Stomach smooth muscle (tissue), 2 donors: ENCODE results near the gene TRIM46.

Experiments used
- H3K27ac ChIP-seq: one replicate; pipeline ENCODE4 v1.7.0; 2013; ENCODE audit warnings: mild to moderate bottlenecking, low read length, inconsistent platforms
- H3K27me3 ChIP-seq, 2 donors: one replicate each; pipeline ENCODE4 v1.7.0; 2013; ENCODE audit warnings: low read length in 2 of 2; ENCODE audit not compliant: insufficient read depth in 2 of 2, control insufficient read depth in 1 of 2
- H3K36me3 ChIP-seq, 2 donors: one replicate each; pipeline ENCODE4 v1.7.0; 2013; ENCODE audit warnings: low read length in 2 of 2; ENCODE audit not compliant: control insufficient read depth in 2 of 2, insufficient read depth in 2 of 2
- H3K4me1 ChIP-seq: one replicate; pipeline ENCODE4 v1.7.0; 2013; ENCODE audit warnings: low read length; ENCODE audit not compliant: control insufficient read depth, insufficient read depth
- H3K4me3 ChIP-seq, 2 donors: one replicate each; pipeline ENCODE4 v1.7.0; 2013; ENCODE audit warnings: low read length in 2 of 2
- H3K9ac ChIP-seq, 2 donors: one replicate each; pipeline ENCODE4 v1.7.0; 2013; ENCODE audit warnings: low read length in 2 of 2, mild to moderate bottlenecking in 1 of 2
- H3K9me3 ChIP-seq, 2 donors: one replicate each; pipeline ENCODE4 v1.7.0; 2013; ENCODE audit warnings: low read length in 2 of 2; ENCODE audit not compliant: control insufficient read depth in 2 of 2
- donor health status: healthy.
- donor health status: Pancreatic carcinoma.

Gene TRIM46

GRCh38 chr1:155179112-155180031, 5.7 kb downstream of the TRIM46 start:
- Histone ChIP-seq H3K27ac (no peak overlapping the region), H3K9me3 (no peaks in the 10 kb centered on the region), H3K36me3 (no peaks in the 10 kb centered on the region), H3K9ac (no peak overlapping the region), H3K4me1 (peaks cover 8% of the 10 kb centered on the region), H3K27me3 (peaks cover 8 to 14% of the 10 kb centered on the region in 2 donors), H3K4me3 (no peak overlapping the region)

- Histone ChIP-seq H3K27me3 (no peaks in the 10 kb centered on the region), H3K4me3 (no peak overlapping the region), H3K9me3 (no peaks in the 10 kb centered on the region), H3K9ac (no peak overlapping the region), H3K27ac (no peak overlapping the region), H3K36me3 (no peaks in the 10 kb centered on the region), H3K4me1 (peaks cover 8% of the 10 kb centered on the region)
These were observed 7.9 kb downstream of the TRIM46 start for GRCh38 chr1:155181371-155182051.

- no peak overlapping the region for H3K4me3 ChIP-seq
- no peak overlapping the region for H3K27ac ChIP-seq
- no peaks in the 10 kb centered on the region for H3K27me3 ChIP-seq
- H3K9ac ChIP-seq: no peak overlapping the region
- H3K9me3 ChIP-seq: no peaks in the 10 kb centered on the region
- H3K36me3 ChIP-seq: no peaks in the 10 kb centered on the region
- peaks cover 3% of the 10 kb centered on the region for H3K4me1 ChIP-seq
These were observed 8.5 kb downstream of the TRIM46 start for GRCh38 chr1:155182052-155182550.

- no peak overlapping the region for H3K9ac ChIP-seq
- H3K27me3 ChIP-seq: no peaks in the 10 kb centered on the region
- H3K27ac ChIP-seq: no peak overlapping the region
- no peaks in the 10 kb centered on the region for H3K9me3 ChIP-seq
- no peak overlapping the region for H3K4me3 ChIP-seq
- H3K36me3 ChIP-seq: no peaks in the 10 kb centered on the region
- H3K4me1 ChIP-seq: no peaks in the 10 kb centered on the region
These were observed 10.1 kb downstream of the TRIM46 start for GRCh38 chr1:155183775-155184221.

GRCh38 chr1:155184351-155184811, 10.7 kb downstream of the TRIM46 start:
- no peaks in the 10 kb centered on the region for H3K9me3 ChIP-seq
- H3K9ac ChIP-seq: no peak overlapping the region
- H3K4me1 ChIP-seq: no peaks in the 10 kb centered on the region
- H3K4me3 ChIP-seq: no peak overlapping the region
- H3K36me3 ChIP-seq: no peaks in the 10 kb centered on the region
- H3K27ac ChIP-seq: no peak overlapping the region
- H3K27me3 ChIP-seq: no peaks in the 10 kb centered on the region

GRCh38 chr1:155184835-155185782, 11.5 kb downstream of the TRIM46 start:
- H3K4me1 ChIP-seq: no peaks in the 10 kb centered on the region
- H3K4me3 ChIP-seq: no peak overlapping the region
- H3K36me3 ChIP-seq: no peaks in the 10 kb centered on the region
- H3K9ac ChIP-seq: no peak overlapping the region
- H3K9me3 ChIP-seq: no peaks in the 10 kb centered on the region
- no peak overlapping the region for H3K27ac ChIP-seq
- H3K27me3 ChIP-seq: no peaks in the 10 kb centered on the region

DNA sequence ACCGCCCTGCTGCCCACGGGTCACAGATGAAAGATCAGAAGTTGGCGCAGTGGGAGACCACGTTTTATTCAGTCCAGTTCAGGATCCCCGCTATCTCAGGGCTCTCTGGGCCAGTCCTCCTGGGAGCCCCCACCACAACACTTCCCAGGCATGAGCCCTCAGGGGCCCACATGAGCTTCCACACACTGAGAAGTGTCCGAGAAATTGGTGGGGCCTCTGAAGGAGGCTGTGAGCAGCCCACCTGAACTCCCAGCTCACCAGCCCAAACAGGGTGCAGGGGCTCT, 12.1 kb downstream of the TRIM46 start:
- no peak overlapping the region for H3K9ac ChIP-seq

DNA sequence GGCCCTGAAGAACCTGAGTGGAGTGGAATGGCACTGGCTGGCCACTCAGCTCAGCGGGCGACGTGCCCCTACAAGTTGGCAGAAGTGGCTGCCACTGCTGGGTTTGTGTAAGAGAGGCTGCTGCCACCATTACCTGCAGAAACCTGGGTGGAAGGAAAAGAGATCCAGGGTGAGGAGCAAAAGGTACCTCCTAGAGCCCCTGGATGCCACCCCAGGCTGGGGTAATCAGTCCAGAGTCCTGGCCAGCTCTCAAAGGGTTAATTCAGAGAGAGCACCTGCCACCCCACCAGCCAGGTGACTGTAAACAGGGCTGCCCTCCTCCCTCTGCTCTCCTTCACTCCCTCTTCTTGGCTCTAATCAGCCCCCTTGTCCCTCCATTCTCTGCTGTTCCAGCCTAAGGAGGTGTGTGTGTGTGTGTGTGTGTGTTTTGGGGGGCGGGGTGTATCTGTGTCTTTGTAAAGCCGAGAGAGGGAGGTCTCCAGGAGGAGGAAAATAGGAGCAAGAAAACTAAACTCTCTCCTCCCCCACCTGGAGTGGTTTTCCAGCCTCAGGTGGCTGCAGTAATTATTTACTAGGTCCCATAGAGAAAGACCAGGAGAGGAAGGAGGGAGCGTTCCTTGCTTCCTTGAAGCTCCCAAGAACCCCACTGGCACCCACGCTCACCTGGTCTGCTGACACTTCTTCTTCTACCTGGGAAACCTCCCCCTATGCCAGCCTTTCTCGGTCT, 12.6 kb downstream of the TRIM46 start:
- Histone ChIP-seq H3K9ac (no peak overlapping the region), H3K36me3 (no peaks in the 10 kb centered on the region), H3K27me3 (no peaks in the 10 kb centered on the region), H3K4me3 (no peak overlapping the region), H3K9me3 (no peaks in the 10 kb centered on the region), H3K4me1 (no peaks in the 10 kb centered on the region), H3K27ac (no peak overlapping the region)

More for the DNA sequence above, 12.1 kb downstream of the TRIM46 start:
- Histone ChIP-seq H3K27me3 (no peaks in the 10 kb centered on the region), H3K36me3 (no peaks in the 10 kb centered on the region), H3K4me3 (no peak overlapping the region), H3K27ac (no peak overlapping the region), H3K4me1 (no peaks in the 10 kb centered on the region), H3K9me3 (no peaks in the 10 kb centered on the region)

GRCh38 chr1:155186794-155187455, 13.3 kb downstream of the TRIM46 start:
- Histone ChIP-seq H3K27me3 (no peaks in the 10 kb centered on the region), H3K9ac (no peak overlapping the region), H3K4me3 (no peak overlapping the region), H3K36me3 (no peaks in the 10 kb centered on the region), H3K9me3 (no peaks in the 10 kb centered on the region), H3K27ac (no peak overlapping the region), H3K4me1 (no peaks in the 10 kb centered on the region)
